Midbrain (tissue), 1 donor: ENCODE results near the gene ORC6.
"Not testable (repeated sequence)": the region's sequence is repeated elsewhere in the genome, so short reads cannot be mapped to it uniquely, and the experiment has no call there.

Experiments used
- DNase-seq: peaks from one replicate; lab custom pipeline; 2025; lab: John Stamatoyannopoulos, UW

ORC6 gene

GRCh38 chr16:46689365-46690280, at the start of gene ORC6:
Gene ORC6, plus strand, starts transcription at chr16:46689659. Its CDS starts 47 bp downstream, at chr16:46689706.
- peak; percentile 98 for DNase-seq

DNA sequence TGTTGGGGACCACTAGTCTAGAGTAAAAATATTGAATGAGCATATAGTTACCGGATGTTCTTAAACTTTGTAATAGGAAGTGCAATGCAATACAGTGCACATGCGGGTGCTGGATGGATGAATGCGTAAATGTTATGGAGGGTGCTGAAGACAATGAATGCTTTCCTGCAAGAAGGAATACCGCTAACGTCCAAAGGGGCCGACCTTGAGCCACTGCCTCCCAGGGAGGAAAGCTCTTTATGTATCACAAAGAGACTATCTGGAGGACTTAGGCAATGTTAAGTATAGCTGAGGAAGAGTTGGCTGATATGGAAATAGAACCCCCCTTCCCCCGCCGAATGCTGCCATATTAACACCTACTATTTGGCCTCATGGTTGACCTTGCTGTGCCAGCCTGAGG, 40.8 kb upstream of the ORC6 start:
- no peak for DNase-seq

DNA sequence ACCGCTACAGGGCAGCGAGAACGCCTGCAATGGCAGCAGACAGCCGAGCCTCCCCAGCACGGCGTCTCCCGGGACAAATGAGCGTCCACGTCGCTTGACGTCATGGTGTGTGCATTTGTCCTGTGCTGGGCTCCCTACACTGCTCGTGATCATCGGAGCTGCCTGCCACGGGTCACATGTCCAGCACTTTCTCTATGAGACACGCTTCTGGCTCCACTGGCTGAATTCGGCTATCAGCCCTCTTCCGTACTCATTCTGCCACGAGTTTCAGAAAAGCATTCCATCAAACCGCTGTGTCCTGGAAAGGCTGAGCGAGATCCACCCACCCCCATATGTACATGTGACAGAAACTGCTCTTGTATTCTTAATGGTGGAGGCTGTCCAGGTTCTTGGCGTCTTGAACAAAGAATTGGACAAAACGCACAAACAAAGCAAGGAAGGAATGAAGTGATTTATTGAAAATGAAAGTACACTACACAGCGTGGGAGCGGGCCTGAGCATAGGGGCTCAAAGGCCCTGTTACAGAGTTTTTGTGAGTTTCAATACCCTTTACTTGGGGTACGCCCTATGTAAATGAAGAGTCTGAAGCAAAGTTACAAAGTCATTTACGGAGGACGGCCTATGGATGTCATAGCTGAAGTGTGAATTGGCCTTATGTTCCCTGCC, 39.7 kb upstream of the ORC6 start:
- no peak for DNase-seq

GRCh38 chr16:46650254-46650623, 39.2 kb upstream of the ORC6 start:
- DNase-seq, result no peak

DNA sequence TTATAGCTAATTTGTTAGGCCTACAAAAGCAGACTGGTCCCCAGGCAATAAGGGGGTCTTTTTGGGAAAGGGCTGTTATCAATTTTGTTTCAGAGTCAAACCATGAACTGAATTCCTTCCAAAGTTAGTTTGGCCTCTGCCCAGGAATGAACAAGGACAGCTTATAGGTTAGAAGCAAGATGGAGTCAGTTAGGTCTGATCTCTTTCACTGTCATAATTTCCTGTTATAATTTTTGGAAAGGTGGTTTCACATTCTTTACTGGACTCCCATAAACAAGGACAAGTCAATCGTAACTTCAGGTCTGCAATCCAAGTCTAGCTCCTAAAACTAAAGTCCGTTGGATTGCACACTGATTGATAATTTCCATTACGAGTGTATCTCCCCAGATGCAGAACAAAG, 38.2 kb upstream of the ORC6 start:
- no peak for DNase-seq

DNA sequence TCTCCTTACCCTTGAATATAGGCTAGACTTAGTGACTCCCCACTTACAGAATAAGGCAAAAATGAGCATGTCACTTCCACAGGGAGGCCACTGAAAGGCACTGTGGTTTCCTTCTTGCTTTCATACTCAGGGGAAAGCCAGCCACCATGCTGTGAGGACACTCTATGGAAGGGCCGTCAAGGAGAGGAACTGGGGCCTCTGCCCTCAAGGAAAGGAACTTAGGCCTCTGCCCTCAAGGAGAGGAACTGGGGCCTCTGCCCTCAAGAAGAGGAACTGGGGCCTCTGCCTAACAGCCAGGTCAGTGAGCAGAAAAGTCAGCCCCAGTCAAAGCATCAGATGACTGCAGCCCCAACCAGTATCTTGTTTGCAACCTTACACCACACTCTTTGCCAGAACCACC, 30.5 kb upstream of the ORC6 start:
- peak; percentile 23 for DNase-seq

GRCh38 chr16:46662123-46662522, 27.3 kb upstream of the ORC6 start:
- DNase-seq, result no peak

DNA sequence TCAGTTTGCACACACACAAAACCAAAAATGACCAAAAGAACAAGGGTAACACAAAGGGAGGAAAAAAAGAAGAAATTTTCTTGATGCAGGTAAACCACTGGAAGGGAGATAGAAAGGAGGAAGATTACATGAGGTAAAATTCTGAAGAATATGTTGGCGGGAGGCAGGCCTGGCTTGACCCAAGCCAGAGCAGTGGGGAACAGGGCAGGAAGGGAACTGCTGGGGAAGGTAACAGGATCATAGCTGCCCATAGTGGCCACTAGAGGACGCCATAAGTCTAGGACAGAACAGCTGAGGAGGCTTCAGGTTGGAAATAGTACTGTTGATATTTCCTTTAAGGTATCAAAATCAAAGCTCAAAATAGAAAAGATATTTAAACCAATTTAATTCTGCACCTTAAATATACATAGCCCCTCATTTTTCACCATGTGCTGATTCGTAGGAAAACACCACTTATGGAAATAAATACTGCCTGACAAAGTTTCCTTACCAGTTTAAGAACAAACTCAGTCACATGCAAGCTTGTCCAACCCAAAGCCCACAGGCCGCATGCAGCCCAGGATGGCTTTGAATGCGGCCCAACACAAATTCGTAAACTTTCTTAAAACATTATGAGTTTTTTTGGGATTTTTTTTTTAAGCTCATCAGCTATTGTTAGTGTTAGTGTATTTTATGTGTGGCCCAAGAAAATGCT, 16.0 kb upstream of the ORC6 start:
- peak; percentile 26 for DNase-seq

DNA sequence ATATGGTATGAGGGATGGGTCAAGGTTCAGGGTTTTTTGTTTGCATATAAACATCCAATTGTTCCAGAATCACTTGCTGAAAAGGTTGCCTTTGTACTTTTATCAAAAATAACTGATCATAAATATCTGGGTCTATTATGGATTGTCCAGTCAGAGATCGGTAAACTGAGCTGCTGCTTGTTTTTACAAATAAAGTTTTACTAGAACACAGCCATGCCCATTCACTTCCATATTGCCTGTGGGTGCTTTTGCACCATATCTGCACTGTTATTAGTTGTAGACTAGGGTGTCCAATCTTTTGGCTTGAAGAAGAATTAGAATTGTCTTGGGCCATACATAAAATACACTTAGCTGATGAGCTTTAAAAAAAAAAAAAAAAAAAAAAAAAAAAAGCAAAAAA, 11.5 kb upstream of the ORC6 start:
- not testable (repeated sequence) for DNase-seq

DNA sequence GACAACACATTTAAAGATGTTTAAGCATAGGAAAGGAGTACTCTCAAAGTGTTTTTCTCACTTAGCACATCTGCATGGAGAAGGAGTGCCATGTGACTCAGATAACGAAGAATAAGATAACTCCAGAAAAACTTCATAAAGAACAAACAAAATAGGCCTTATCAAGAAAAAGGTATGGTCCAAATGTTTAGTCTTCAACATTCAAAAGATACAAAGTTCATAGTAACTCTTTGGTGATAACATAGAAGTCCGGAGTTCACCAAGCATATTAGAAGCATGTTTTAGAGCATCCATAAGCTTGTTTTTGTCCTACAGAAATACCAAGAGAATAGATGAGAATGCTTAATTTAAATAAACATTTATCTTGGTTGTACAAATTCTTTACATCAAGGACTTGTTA, 7.6 kb upstream of the ORC6 start:
- DNase-seq, result not testable (repeated sequence)

DNA sequence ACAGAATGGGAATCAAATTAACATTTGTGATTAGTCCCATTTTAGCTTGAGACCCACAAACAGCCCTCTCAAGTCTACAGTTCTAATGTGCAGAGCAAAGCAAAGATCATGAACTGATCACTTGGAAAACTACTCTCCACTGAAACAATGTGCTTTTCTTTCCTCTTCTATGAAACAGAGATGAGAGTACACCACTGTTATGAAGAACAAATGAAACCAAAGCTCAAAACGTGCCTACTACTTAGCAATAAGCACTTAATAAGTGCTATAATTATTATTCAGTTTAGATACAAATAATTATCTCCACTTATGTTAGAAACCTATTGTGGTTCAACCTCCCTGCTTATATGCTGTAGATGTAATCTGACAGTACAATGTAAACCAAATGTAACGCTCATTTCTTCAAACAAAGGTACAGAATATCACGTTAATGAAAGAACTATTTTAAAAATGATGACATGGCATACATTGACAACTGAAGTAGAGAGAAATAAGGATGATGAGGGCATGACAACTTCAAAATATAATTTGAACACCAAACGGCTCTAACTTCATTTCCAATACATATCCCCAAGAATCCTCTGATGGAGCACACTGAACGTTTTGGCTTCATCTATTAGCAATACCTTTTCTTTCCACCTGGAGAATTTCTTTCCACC, 2.5 kb upstream of the ORC6 start:
- DNase-seq, result no peak

- DNase-seq, result no peak
Measured at GRCh38 chr16:46687486-46687885, 2.0 kb upstream of the ORC6 start.

DNA sequence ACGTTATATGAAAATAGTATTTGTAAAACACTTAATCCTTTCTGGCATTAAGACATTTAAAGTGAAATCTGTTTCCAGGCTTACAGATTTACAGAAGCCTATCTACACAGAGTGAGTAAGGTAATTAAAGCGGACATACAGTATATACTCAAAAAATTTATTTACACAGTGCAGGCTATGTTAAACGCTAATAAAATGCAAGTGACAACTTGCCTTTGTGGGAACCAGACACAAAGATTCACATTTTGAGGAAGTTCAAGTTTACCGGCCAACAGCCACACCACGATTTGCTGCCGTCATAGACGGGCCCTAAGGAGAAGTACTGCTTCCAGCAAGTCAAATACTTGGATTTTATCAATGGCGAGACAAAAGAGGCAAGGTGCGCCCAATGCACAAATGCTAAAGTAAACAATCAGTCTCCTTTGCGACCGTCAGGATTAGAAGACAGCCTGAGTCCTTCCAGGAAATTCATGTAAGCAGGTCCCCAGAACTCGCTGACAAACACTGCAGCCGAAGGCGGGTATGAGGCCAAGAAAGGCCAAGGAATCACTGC, 1.3 kb upstream of the ORC6 start:
- DNase-seq, result peak; percentile 46

DNA sequence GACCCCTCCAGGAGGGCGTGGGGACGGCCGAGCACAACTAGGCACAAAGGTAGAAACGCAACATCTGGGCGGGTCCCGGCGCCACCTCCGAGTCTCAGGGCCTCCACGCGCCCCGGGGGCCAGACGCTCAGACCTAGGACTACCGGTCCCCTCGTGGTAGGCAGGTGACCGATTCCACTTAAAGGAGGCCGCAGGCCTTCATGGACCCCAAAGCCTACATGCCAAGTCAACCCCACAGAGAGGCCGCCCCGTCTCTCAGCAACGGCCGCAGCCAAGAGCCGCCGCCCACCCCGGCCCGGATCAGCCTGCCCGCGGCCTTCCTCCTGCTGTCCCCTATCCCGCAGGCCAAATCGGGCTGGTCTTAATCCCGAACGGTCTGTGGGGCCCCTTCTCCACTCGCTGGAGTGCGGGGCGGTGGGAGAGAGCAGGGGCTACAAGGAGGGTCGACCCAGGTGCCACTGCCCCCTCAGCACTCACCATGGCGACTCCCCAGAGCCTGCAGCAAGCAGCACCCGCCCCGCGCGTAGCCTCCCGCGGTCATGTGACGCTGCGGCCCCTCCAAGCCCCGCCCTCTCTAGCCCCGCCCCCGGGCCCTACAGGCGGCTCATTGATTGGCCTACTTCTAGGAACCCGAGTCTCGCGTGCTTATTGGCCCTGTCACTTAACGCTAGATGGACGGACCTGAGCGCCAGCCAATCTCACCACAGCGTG, 650 bp upstream of the ORC6 start, which contains the start of gene VPS35:
TSS of gene VPS35 (minus strand) at position 525 of the 711 bp plus-strand sequence. CDS start at position 480, 45 bp downstream.
- peak; percentile 99 for DNase-seq

GRCh38 chr16:46690281-46691178, 1.1 kb downstream of the ORC6 start:
- peak; percentile 31 for DNase-seq

DNA sequence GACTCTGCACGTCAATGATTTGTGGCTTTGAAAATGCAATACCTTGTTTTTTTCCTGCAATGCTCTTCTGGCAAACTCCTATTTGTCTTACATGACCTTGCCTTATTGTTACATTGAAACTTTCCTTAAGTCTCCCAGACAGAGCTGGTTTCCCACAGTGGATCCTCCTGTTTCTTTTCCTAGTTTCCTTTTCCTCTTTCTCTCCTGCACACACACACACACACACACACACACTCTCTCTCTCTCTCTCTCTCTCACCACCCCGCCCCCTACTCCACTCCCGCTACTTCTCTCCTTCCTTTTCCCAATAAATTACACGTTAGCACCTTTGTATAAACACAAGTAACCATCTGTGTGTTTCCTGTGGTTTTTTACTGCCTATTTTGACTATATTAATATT, 2.3 kb downstream of the ORC6 start:
- no peak for DNase-seq

DNA sequence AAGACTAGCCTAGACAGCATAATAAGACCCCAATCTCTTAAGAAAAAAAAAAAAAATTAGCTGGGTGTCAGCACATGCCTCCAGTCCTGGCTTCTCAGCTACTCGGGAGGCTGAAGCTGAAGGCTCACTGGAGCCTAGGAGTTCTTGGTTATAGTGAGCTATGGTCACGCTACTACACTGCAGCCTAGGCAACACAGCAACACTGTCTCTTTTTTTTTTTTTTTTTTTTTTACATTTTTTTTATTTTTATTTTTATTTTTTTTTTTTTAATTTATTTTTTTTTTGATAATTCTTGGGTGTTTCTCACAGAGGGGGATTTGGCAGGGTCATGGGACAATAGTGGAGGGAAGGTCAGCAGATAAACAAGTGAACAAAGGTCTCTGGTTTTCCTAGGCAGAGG, 4.1 kb downstream of the ORC6 start:
- no peak for DNase-seq

GRCh38 chr16:46695937-46696336, 6.5 kb downstream of the ORC6 start:
- DNase-seq, result no peak

DNA sequence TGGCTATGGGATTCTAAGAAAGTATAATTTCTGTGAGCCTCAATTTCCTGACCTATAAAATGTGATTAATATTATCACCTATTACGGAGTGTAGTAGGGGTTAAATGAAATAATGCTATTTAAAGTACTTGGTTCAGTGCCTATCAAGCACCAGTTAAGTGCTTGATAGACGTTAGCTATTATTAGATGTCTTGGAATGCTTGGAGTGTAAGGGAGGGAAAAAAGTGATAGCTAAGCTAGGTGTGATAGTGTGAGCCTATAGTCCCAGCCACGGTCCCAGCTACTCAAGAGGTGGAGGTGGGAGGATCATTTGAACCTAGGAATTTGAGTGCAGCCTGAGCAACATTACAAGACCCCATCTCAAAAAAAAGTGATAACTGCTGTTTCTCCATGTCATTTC, 7.5 kb downstream of the ORC6 start:
- no peak for DNase-seq

- DNase-seq, result no peak
Measured at GRCh38 chr16:46700048-46700447, 10.6 kb downstream of the ORC6 start.
